ENCODE data around the gene LEFTY1. TPM values are rescaled to one million over a fixed set of nuclear protein-coding genes. Genes with fewer than 3 reads are reported as not detected.

The LEFTY1 gene, protein sequence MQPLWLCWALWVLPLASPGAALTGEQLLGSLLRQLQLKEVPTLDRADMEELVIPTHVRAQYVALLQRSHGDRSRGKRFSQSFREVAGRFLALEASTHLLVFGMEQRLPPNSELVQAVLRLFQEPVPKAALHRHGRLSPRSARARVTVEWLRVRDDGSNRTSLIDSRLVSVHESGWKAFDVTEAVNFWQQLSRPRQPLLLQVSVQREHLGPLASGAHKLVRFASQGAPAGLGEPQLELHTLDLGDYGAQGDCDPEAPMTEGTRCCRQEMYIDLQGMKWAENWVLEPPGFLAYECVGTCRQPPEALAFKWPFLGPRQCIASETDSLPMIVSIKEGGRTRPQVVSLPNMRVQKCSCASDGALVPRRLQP
- total RNA-seq (2022; extraction: Qiagen RNA extraction): 0.43 to 1.4 TPM (median 1.1 TPM) in 5 replicates

GRCh38 chr1:225888898-225889601 is at the start of gene LEFTY1:
Gene LEFTY1 (minus strand): TSS chr1:225889146. CDS start chr1:225889066, 80 bp downstream.

GRCh38 chr1:225923692-225924555 is 35.0 kb upstream of the LEFTY1 start, which contains the start of gene PYCR2:
Gene PYCR2 (minus strand): TSS chr1:225924250. CDS start chr1:225924110, 140 bp downstream.

DNA sequence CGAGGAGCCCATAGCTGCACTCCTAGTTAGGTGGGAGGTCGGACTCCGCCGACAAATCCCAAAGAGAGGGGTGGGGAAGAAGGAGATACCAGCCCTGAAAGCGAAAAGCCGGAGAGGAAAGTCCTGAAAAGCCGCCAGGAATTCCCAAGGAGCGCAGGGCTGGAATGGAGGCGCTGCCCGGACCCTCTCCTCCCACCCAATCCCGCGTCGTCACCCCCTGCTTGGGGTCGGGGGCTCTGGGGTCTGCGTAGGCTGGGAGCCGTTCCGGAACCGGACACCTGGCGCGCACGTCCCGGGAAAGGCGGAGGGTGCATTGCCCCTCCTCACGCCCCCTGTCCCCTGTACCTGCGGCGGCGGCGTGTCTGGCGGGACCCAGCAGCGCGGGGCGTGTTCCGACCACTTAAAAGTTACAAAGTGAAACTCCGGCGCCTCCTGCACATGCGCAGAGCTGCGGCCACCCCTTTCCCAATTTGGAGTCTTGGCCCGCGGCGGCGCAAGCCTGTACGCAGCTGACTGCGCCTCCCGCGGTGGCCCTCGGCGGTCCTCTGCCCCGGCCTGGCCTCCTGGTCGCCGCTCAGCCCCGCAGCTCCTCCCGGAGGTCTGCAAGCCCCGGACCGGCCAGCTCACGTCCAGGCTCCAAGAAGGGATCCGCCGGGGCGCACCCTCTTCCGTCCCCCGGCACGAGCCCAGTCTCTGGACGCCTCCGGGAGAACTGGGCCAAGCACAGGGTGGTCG is 6.8 kb downstream of the LEFTY1 start, which contains the start of gene TMEM63A:
TMEM63A (minus strand) TSS at position 422 of the 735 bp plus-strand sequence. CDS start 4,800 bp downstream, outside the sequence.

Other genes starting within 250 kb of the LEFTY1 start
- 66.8 to 81.4 TPM (median 79.3 TPM) in 5 replicates for gene ENAH, start 236.0 kb downstream of the LEFTY1 start, total RNA-seq (2022; extraction: Qiagen RNA extraction)
- 219 to 280 TPM (median 242 TPM) in 5 replicates for gene SRP9, start 111.3 kb downstream of the LEFTY1 start, total RNA-seq (2022; extraction: Qiagen RNA extraction)
- gene EPHX1, start 79.0 kb downstream of the LEFTY1 start, total RNA-seq (2022; extraction: Qiagen RNA extraction): 193 to 239 TPM (median 216 TPM) in 5 replicates
- 3.8 to 8.1 TPM (median 6.3 TPM) in 5 replicates for gene TMEM63A, start 6.8 kb downstream of the LEFTY1 start, total RNA-seq (2022; extraction: Qiagen RNA extraction)
- 44.3 to 57.3 TPM (median 54.9 TPM) in 5 replicates for gene PYCR2, start 35.1 kb upstream of the LEFTY1 start, total RNA-seq (2022; extraction: Qiagen RNA extraction)
- gene LEFTY2, start 52.1 kb upstream of the LEFTY1 start, total RNA-seq (2022; extraction: Qiagen RNA extraction): 0.08 to 0.49 TPM in 2 of 5 replicates, not detected in the others
- gene SDE2, start 110.2 kb upstream of the LEFTY1 start, total RNA-seq (2022; extraction: Qiagen RNA extraction): 7.3 to 8.7 TPM (median 8.0 TPM) in 5 replicates
- 389 to 432 TPM (median 410 TPM) in 5 replicates for gene H3-3A, start 173.6 kb upstream of the LEFTY1 start, total RNA-seq (2022; extraction: Qiagen RNA extraction)